NCI-H2171 treated with DMSO at 0.1 percent for 48 hours (cell line): ENCODE data around the gene CXXC5.

Experiments
- DNase-seq: peaks from one replicate; lab custom pipeline; 2025; lab: John Stamatoyannopoulos, UW

Gene CXXC5

DNA sequence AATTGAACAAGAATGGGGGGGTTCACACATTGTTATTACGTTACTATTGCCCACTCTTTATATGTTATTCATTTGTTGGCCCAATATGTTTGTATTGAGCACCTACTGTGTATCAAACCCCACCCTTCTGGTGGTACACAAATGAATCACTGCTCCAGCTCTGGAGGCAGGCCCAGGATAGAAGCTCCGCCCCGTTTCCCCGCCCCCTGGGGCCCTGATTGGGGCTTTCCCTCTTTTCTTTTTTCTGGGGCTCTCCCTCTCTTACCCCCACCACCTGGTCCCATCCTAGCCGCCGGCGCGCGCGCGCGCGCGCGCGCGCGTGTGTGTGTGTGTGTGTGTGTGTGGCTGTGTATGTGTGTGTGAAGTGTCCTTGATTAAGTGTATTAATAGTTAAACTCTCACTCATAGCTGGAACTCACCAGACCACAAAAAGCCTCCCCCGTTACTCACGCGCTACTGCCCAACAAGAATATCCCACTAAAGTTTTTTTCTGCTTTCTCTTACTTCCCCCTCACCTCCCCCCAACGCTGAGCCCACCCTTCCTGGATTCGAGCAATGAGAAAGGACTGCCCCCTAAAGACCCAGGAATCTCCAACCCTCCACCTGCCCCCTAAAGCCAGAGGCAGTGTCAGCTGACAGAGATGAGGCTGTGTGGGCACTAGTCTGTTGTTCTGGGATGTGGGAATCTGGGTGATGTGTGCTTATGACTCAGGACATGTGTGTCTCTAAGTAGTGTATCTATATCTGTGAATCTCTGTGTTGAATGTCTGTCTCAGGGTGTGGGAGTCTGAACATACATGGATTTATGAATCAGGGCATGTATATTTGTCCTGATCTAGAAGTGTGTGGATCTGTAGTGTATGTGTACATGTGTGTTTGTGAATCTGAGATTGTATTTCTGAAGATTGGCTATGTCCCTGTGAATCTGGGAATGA is 4.0 kb downstream of the CXXC5 start:
- DNase-seq, result peak; percentile 59

DNA sequence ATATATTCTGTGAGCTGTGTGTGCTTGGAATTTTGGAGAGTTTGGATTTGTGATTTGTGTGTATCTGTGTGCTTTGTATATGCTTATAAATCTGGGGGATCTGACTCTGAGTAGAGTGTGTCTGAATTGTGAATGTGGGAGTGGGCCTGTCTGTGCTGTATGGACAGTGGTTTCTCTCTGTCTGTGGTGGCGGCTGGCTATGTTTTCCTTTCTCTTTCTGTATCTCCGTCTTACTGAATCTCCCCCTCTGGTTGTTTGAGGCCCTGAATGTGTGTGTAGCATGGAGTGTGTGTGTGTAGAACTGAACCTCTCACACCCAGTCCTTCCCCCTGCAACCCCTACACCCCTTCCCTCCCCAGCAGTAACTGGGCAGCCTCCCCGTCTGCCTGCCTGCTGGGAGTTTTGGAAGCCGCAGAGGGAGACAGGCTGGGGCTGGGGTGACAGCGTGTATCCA is 4.7 kb downstream of the CXXC5 start:
- no peak for DNase-seq

DNA sequence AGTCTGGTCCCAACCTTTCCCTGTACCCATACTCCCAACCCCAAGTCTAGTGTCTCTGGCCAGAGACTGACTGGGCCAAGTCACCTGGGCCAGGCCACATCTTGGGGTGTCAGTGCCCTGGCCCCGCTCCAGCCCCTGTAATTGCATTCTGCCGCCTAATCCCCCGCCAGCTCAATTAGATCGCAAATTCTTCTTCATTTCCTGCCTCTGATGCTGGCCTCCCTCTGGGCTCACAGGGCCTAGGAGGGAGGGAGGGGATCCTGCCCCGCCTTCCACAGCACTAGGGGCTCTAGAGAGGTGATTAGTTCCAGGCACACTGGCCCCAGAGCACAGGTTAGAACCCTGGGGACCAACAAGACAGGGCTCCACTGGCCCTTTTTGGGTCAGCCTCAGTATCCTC is 5.5 kb downstream of the CXXC5 start:
- no peak for DNase-seq

DNA sequence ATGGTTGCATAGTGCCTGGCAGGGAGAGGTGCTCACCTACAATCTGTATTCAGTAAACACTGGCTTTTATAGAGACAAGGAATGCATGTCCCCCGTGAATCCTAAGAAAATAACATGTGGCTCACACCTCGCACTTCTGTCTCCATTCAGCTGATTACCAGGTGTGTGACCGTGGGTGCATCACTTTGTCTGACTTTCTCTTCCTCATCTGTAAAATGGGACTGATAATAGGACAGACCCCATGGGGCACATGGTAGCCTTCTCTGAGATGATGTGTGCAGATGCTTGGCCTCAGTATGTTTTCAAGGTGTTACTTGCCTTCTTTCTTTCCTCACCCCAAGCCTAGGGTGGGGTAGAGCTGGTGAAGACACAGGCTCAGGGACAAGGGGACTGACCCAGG is 6.3 kb downstream of the CXXC5 start:
- DNase-seq, result no peak

DNA sequence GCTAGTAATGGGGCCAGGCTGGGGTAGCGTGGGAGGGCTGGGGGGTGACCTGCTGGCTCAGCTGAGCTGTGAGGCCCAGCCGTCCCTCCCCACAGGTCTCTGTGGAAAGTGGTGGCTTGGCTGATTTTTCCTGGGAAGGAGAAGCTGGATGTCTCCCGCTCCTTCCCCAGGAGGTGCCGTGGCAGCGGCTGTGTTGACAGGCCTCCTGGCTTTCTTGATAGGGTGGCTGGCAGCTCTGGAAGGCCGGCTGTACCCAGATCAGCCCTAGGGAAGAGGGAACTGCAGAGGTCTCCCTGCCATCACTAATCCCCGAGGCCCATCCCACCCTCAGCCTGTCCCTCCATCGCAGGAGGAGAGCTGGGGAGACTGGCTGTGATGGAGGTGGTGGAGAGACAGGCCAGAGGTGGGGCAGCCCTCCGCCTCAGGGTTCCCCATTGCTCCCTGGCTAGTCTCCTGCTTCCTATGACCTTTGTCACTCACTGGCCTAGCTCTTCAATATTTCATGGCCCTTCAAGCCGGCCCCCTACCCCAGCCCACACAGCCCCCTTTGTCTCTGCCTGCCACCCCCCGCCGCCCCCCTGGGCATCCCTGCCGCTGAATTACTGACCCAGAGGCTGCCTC is 6.8 kb downstream of the CXXC5 start:
- DNase-seq, result no peak

DNA sequence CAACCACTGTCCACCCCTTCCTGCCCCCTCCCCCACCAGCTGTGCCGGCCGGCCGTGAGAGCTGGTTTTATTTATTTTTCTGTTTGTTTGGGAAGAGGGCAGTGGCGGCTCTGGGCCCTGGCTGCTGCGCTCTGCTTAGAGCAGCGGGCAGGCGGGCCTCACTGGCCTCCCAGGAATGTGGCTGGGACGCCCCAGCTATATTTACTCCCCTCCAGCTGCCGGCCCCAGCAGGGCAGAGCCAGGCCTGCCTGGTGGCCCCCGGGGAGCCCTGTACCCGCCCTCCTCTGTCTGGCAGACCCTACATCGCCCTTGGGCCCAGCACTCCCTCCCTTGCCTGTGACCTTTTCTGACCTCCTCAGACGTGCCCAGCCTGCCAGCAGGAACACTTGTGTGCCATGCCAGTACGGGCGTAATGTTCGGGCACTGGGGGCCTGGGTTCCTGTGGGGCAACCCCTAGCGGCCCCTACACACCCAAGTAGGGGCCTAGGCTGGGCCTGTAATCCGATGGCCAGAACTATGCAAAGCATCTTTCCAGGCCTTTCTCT is 7.7 kb downstream of the CXXC5 start:
- peak; percentile 50 for DNase-seq

DNA sequence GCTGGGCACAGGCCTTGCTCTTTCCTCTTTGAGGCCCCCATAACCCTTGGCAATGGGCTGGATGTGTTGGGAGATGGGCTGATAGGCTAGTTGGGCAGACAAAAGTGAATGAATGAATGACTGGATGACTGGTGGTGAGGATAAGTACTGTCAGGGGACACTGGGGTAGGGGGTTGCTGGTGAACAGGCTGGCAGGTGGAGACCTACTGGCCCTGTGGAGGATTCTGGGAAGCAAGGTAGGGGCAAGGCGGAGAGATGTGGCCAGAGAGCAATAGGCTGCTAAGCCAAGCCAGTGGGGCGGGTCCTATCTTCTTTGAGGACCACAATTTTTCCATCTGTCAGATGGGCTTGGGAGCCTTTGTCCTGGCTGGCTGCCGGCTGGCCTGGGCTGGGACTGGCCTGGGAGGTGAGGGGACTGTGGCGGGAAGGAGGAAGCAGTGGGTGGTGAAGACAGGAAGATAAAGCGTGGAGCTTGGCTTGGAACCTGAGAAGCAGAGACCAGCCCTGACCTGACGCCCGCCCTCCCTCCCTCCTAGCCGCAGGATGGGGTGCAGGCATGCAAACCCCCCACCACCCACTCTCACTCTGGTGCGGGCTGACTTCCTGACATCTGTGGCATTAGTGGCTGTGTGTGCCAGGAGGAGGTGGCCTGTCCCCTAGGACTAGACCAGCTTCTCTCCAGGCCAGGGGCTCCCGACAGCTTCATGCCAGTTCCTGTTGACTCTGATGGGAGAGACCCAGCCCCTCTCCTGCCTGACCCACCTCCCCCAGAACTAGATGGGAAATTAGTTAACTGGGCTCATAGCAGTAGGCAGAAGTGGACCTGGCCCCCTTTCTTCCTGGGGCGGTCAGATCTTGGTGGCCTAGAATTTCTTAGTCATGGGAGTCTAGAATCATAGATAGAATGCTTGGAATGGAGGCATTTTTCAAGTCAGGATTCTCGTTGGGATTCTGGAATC is 9.5 kb downstream of the CXXC5 start:
- DNase-seq, result no peak

DNA sequence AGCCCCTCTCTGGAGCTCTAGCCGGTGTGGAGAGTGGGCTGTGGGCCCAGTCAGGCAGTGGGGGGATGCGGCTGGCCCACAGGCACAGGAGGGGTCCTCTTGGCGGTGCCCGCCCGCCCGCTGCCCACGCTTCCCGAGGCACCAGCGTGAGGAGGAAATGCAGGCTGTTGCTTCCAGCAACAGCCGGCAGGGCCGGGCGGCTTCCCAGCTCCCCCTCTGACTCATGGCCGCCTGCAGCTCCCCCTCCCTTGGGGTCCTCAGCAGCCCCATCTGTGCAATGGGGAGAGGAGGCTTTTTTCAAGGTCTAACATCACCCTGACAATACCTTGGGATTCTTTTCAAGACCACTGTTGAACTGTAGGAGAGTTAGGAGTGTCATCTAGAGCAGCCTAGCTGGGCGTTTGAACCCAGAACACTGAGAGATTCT is 10.4 kb downstream of the CXXC5 start:
- DNase-seq, result peak; percentile 16

DNA sequence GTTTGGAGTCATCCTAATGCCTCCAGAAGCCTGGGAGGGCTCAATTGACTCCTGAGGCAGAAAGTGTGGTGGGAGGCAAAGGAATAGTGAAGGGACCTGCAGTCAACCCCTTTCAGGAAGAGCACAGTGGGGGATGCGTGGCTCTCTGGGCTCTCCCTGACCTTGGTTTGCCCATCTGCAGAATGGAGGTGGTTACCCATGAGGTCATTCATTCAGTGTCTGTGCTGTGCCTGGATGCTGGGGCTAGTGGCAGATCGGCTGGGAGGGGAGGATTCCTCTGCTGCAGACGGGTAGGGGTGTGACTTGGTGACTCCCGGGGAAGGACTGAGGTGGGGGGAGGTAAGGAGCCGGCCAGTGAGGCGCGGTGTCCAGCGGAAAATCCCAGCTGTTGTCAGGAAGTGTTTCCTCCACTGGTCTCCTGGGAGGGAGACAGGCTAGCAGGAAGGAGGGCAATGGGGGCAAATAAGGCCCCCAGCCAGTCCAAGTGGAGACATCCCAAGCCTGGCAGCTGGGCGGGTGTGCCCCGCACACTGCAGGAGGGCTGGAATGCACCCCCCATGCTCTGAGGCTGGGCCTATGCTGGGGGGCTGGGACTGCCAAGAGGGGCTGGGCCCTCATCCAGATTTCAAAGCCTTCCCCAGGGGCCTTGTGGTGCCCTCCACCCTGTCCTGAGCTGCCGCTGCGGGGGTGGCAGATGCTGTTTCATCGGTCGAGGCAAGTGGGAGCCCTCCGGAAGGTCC is 10.9 kb downstream of the CXXC5 start:
- peak; percentile 46 for DNase-seq

DNA sequence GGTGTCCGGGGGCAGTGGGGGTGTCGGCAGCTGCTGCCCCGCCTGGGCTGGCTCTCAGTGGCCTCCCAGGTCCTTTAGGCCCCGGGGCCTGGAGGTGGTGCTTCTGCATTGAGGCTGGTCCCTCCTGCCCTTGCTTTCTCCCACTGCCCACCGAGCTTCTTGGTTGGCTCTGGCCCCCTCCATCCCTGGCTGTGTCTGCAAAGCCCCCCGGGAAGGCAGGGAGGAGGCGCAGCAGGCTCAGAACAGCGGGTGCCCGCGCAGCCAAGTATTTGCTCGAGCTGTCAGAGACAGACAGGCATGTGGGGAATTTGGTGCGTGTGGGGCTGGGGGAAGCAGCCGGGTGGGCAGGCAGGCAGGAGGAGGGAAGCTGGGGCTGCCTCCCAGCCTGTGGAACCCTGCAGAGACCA is 11.5 kb downstream of the CXXC5 start:
- peak; percentile 27 for DNase-seq

DNA sequence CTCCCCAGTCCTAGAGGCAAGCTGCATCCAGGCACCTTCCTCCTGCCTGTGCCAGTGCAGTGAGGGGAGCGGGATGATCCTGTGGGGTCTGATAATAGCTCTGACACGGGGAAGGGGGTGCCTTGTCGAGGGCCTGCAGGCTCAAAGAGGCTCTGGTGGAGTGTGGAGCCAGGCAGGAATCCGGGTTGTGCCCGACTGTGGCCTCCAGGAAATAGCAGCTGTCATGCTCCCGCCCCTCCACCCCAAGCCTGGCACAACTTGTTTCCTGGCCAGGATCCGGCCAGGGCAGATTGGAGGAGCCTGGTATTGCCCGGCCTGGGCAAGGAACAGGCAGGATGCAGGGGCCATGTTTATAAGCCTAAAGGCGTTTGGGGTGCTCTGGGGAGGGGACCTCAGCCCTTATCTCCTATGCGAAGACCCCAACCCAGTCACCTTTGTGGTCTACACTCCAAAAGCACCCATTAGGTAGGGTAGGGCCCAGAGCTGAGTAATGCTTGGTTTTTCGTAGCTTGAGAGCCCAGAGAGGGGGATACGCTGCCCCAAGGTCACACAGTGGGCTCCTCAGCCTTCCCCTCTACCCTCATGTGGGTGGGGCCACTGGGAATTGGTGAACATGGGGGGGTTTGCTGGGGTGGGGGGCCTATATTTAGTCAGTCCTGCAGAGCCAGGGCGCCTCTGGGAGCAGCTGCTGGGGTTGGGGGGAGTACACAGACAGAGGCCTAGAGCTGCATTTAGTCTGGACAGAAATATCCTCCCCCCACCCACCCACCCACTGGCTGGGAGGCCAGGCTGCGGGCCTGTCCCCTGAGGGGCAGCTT is 12.2 kb downstream of the CXXC5 start:
- DNase-seq, result no peak

DNA sequence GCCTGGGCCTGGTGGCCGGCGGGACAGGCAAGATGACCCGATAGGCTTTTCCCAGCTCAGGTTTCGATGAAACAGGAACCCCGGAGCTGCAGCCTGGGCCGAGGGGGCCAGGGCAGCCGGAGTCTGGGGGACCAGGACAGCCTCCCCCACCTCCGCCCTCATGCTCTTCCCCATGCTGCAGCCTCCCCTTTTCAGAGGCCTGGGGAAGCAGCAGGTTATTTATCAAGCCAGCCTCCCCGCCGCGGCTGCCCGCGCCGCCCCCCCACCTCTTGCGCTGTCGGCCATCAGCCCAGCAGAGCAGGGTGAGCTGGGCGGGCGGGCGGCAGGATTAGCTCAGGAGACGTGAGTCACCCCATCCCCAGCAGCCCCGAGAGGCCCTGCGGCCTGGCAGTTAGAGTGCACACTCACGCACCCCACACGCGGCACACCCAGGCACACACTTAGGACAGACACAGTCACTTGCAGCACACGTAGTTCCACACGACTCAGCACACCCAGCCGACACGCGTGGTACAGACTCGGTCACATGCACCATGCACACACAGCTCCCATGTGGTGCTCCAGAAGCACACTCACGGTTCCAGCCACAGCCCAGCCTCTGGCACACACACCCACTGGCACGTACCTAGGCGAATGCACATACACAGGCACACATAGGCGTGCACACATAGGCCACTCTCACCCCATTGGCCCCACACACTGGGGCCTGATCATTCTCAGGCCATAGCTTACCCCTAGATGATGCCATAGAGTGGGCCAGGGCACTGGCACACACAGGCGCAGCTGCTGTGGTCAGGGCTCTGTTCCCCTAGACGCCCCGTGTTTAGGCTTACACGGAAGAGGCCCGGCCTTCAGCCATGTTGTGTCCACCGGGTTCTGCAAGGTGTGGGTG is 13.0 kb downstream of the CXXC5 start:
- no peak for DNase-seq

DNA sequence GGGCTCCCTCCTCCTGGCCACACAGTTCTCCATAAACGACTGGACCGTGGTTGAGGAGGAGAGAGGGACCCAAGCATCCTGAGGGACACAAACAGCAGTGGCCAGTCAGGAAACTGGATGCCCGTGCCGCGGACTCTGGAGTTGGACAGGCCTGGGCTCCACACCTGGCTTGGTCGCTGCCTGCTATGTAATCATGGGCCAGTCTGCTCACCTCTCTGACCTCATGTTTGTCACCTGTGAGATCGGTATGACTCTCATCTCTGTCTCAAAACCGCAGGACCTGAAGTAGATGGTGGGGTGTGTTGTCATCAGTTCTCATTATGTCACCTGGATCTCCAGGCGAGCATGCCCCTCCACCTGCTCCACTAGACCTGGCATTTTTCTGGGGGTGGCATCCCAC is 14.5 kb downstream of the CXXC5 start:
- no peak for DNase-seq

DNA sequence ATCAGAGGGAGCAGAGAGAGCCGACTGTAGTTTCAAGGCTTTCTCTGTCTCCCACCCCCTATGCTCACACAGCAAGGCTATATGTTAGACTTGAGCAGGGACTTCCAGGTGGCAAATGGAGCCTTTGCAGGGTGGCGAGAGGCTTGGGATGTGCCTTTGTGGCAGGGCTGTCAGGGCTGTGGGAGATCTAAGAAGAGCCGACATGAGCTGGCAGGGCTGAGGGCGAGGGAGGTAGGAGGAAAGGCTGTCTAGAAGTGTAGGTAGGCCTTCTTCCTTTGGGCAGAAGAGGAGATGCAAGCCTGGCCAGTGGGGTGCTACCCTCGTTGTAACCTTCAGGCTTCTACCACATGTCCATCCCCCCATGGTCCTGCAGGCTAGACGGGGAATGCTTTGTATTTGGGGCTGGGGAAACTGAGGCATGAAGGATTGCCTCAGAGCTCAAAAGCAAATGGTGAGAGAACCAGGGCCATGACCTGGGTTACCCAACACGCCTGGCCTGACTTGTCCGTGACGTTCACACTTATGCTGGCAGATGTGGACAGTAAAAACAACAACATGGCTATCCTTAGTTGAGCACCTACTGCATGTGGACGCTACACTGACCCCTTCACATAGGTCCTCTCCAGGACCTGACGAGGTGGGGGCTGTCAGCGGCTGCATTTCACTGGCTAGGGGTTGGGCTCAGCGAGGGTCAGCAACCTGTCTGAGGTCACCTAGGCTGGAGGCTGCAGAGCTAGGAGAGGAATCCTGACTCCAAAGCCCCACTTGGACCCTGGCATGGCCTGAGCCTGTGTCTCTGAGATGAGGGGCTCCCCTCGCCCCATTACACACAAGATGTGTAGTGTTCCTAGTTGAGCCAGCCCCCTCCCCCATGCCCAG is 15.3 kb downstream of the CXXC5 start:
- DNase-seq, result no peak

DNA sequence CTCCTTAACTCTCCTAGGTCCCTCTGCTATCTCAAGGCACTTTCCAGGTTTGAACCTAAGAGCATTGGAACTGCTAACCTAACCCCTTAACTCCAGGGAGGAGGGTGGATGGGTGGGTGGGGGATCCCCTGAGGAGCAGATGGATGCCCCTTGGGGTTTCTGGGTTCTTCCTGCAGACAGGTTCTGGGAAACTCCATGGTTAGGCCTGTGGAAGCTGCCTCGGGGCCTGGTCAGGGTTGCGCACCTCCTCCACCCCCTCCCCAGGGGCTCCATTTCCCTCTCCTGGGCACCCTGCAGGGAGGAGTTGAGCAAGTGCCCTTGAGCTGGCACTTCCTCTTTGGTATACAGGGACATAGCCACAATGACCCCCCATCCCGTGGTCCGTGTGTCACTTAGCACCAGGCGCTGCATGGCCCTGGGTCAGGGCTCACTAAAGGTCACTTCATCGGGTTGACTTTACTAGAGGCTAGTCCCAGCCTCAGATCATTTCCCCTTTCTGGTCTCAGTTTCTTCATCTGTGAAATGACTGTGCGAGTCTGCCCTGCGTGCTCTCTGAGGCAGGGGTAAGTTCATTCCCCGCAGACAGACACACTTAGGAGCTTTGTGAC is 16.0 kb downstream of the CXXC5 start:
- DNase-seq, result no peak

DNA sequence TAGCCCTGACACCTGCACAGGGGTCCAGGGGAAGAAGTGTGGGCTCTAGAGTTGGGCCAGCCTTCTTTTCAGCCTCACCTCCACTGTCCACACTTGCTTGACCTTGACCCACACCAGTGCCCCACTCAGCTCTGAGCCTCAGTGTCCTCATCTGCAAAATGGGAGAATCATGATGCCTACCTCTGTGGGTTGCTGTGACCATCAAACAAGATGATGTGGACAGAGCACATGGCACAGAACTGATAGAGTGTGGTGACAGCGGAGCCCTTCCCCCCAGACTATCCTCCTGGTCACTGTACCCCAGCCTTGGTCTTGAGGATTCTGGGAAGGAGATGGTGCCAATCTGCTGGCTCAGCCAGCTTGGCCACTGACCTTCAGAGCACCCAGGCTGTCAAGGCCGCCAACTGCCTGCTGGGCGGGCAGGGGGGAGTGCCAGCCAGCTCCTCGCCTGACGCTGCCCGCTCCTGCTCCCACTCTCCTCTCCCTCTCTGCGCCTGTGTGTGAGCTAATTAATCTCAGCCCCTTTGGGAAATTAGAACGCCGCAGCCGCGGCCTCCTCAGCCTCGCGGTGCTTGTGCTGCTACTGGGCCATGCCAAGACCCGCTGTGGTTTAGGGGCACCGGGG is 16.7 kb downstream of the CXXC5 start:
- no peak for DNase-seq

DNA sequence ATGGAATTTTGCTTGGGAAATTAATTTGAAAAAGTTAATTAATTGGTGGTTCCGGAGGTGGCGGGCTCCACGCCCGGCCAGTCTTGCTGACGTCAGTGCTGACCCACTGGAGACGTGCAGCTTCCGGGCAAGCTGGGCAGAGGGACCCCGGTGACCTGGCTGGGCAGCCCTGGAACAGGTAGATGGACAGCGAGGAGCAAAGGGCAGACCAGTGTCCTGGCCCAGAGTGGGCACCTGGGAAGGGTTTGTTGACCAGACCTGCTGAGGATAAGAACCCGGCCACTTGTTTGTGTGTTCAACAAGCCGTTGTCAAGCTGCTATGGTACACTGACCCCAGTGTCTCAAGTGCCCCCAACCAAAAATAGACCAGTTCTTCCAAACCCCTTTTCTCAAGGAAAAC is 17.5 kb downstream of the CXXC5 start:
- DNase-seq, result no peak
